Gastroesophageal sphincter (tissue), 3 donors: ENCODE data around the gene SATB2.

Experiments used
- EP300 ChIP-seq: sonication (generic); formaldehyde crosslinking; IDR thresholded peaks from one replicate; pipeline ENCODE4 v1.6.1; 2017; ENCODE audit warnings: antibody characterized with exemption, mild to moderate bottlenecking
- POLR2A ChIP-seq, 2 donors: fragments of 450-650 bp; IDR thresholded peaks; one replicate each; pipeline ENCODE4 v1.6.1; 2017; ENCODE audit warnings: antibody characterized with exemption in 2 of 2, mild to moderate bottlenecking in 2 of 2, moderate library complexity in 1 of 2
- TF ChIP-seq, protein P1 (sequence below), 4 experiments: fragments of 200-600 bp in 2 of 4; fragments of 450-650 bp in 2 of 4; sonication (generic) in 1 of 4; IDR thresholded peaks; one replicate each; pipeline ENCODE4 v1.5.1; 2017 to 2019; ENCODE audit warnings: antibody characterized with exemption in 4 of 4, mild to moderate bottlenecking in 2 of 4, moderate library complexity in 2 of 4

DNA sequence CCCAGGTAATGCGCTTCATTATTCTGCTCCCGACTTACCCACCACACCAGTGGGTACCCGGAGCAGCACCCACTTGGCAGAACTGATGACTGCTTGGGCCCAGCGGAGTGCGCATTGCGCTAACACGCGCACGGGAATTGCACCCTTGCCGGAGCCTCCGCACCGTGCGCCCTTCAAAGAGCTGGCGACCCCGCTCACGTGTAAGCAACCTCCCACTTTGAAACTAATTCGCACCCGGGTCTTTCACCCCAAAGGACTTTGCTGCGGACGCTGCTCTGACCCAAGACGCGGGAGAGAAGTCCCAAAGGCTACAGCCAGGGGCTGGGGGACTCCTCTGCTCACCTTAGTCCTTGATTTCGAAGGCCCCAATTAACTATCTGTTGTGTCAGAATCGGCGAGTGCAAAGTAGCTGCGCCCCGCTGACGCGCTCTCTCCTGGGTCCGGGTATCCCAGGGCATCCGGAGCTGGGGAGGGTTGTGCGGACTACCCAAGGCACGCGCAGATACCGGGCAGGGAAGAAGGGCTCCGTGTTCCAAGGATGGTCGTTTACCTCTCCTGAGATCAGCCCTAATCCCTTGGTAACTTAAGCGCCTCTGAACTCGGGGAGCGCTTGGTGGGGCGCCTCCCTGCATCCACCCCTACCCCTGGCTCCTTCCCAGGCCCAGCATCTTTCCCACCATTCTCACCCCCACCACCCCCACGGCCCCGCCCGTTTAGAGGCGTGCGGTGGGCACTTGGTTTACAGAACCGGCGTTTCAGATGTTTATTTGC is 13.1 kb upstream of the SATB2 start:
- TF ChIP-seq EP300 (no peak), POLR2A (IDR thresholded peaks at IDR 0.05) (no peak)
- TF ChIP-seq, protein P1, sequence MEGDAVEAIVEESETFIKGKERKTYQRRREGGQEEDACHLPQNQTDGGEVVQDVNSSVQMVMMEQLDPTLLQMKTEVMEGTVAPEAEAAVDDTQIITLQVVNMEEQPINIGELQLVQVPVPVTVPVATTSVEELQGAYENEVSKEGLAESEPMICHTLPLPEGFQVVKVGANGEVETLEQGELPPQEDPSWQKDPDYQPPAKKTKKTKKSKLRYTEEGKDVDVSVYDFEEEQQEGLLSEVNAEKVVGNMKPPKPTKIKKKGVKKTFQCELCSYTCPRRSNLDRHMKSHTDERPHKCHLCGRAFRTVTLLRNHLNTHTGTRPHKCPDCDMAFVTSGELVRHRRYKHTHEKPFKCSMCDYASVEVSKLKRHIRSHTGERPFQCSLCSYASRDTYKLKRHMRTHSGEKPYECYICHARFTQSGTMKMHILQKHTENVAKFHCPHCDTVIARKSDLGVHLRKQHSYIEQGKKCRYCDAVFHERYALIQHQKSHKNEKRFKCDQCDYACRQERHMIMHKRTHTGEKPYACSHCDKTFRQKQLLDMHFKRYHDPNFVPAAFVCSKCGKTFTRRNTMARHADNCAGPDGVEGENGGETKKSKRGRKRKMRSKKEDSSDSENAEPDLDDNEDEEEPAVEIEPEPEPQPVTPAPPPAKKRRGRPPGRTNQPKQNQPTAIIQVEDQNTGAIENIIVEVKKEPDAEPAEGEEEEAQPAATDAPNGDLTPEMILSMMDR (IDR thresholded peaks at IDR 0.05) = no peak
